HTR-8/SVneo (cell line): ENCODE measurements around the gene CERS1.
"Not testable (repeated sequence)": the region's sequence is repeated elsewhere in the genome, so short reads cannot be mapped to it uniquely, and the experiment has no call there.

ENCODE experiments used
- DNase-seq: peaks from one replicate; pipeline ENCODE4 v3.0.0; 2011; ENCODE audit warnings: low spot score, mixed read lengths; ENCODE audit not compliant: insufficient read length
- FAIRE-seq: peaks from 2 replicates; lab custom pipeline; 2011; peaks lifted over from hg19 to GRCh38; lab: Jason Lieb, UNC

Gene CERS1

GRCh38 chr19:18919900-18920214 lies 23.9 kb upstream of the CERS1 start:
- FAIRE-seq = no peak
- DNase-seq = no peak

- peak; percentile 100 for DNase-seq
- FAIRE-seq = peak; percentile 96
Observed at GRCh38 chr19:18919086-18919899, 23.3 kb upstream of the CERS1 start, which contains the start of the genes COPE and DDX49. Gene COPE, minus strand, starts transcription at chr19:18919387. Its CDS starts 39 bp downstream, at chr19:18919348. Gene DDX49, plus strand, starts transcription at chr19:18919715. Its CDS starts 27 bp downstream, at chr19:18919742.

GRCh38 chr19:18917593-18917992 lies 21.6 kb upstream of the CERS1 start:
- FAIRE-seq, DNase-seq: not testable (repeated sequence)

DNA sequence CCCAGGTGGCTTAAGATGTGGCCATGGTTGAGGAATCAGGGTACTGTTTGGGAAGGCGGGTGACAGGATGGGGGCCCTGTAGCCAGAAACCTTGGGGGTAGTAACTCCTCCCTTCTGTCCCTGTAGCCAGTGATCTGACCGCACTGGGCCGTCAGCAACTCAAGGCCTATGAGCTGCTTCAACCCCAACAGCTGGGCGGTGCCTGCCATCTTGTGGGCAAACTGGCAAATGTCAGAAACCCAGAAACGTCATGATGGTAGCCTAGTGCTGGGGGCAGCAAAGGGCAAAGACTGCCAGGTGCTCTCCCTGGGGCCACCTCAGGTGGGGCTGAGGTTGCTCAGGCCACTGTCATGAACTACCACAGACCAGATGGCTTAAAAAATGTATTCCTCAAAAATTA lies 19.7 kb upstream of the CERS1 start:
- DNase-seq (peak; percentile 65), FAIRE-seq (no peak)

DNA sequence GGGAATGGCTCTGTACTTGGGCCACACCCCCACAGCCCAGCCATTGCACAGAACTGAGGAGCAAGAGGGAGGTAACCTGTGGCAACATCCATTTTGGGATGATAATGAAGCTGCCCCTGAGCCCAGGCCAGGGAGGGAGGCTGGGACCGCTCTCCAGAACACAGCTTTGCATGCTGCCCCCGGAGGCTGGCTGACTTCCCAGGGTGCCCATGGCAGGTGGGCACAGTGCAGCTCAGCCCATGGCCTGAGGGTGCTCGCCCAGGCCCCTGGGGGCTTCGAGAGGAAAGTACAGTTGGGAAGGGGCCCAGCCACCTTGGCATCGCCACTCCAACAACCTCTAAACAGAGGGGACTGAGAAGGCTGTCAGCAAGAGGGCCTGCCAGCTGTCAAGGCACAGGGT lies 17.5 kb upstream of the CERS1 start:
- no peak for FAIRE-seq
- no peak for DNase-seq

DNA sequence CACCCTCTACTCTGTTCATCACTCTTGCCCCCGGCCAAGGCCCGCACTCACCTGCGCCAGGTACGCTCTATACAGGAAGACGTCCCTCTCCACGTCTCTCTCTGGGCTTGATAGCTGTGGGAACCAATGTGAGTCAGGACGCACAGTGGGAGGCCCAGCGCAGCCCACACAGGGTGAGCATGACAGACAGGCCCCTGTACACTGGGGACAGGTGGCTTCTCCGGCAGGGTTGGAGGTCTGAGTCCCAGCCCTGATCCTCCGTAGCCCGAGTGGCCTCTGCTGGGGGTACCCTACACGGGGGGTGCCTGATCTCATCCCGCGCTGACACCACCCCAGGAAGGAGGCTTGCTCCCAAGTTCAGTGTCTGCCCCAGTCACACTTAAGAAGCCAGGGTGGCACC lies 17.0 kb upstream of the CERS1 start:
- no peak for FAIRE-seq
- DNase-seq = no peak

DNA sequence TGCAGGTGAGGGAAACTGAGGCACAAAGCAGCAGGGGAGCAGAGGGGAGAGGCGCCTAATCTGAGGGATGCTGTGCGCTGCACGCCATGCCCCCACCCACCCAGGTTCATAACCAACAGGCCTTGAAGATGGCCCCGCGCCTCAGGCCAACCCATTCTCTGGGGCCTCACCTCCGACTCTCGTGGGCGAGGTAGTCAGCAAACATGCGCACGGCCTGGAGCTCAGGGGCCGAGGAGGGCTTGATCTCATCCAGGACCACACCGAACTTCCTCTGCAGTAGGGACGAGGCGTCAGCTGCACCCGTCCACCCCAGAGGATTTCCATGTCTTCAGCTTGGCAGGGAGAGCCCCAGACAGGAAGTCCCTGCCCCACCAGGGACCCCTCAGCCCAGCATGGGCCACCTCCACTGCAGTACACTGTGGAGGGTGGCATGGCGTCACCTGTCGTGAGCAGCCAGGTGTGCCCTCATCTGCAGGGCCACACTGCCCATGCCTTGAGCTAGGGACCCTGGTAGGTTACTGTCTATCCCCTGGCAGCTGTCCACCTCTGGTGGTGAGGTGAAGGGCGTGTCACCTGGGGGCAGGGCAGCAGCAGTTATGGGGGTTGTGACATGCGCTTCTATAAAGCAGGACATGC lies 15.0 kb upstream of the CERS1 start:
- FAIRE-seq (no peak), DNase-seq (no peak)

- FAIRE-seq (no peak), DNase-seq (no peak)
Observed at GRCh38 chr19:18910010-18910409, 14.1 kb upstream of the CERS1 start.

DNA sequence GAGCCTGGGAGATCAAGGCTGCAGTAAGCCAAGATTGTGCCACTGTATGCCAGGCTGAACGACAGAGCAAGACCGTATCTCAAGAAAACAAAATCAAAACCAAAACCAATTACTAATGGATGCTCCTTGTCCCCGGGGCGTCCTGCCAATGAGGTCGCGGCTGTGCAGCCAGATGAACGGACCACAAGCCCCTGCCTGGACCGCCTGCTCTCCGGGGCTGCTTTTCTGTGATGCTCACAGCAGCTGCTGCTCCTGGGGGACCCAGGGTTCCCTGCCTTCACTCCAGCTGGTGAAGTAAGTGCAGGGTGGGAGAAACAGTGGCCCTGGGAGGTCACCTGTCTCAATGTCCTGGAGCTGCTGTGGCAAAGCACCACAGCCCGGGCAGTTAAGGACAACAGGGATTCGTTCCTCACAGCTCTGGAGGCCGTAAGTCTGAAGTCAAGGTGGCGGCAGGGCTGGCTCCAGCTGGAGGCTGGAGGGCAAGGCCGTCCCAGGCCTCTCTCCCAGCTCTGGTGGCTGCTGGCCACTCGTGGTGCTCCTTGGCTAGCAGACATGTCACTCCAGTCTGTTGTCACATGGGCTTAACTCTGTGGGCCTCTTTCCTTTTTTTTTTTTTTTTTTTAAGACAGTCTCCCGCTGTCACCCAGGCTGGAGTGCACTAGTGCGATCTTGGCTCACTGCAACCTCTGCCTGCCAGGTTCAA lies 13.1 kb upstream of the CERS1 start:
- DNase-seq (no peak), FAIRE-seq (no peak)

DNA sequence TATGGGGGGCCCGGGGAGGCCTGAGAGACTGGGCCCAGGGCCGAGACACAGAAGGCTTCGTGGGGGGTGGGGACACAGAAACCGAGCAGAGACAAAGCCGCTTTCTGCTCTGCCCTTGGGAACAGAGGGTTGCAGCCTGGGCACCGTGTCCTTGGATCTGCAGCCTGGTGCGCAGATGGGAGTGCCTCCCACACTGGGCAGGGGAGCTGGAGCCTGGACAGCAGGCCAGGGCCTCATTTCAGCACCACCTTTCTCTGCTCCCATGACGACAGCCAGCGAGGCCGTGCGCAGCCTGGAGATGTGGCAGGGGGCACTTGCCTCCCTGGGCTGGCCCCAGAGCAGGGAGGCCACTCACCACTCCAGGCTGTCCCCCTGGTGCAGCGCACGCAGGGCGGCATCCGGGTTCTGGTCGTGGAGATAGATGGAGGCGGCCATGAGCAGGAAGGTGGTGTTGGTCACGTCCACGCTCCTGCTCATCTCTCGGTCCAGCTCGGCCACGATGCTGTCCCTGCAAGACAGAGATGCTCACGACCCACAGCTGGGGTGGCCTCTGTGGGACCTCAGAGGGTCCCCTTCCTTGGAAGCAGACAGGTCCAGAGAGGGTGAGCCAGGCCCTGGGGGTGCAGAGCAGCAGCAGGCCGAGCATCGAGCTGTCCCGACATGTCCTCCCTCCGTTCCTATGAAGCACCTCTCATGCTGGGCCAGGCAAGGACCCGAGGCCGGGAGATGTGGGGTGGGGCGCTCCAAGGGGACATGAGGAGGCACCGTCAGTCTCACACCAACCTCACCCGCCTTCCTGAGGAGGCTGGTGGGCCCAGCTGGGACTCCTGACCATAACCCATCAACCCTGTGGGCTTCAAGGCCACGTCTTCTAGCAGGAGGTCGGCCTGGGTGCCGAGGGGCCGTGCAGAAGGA lies 10.9 kb upstream of the CERS1 start:
- FAIRE-seq = no peak
- no peak for DNase-seq

DNA sequence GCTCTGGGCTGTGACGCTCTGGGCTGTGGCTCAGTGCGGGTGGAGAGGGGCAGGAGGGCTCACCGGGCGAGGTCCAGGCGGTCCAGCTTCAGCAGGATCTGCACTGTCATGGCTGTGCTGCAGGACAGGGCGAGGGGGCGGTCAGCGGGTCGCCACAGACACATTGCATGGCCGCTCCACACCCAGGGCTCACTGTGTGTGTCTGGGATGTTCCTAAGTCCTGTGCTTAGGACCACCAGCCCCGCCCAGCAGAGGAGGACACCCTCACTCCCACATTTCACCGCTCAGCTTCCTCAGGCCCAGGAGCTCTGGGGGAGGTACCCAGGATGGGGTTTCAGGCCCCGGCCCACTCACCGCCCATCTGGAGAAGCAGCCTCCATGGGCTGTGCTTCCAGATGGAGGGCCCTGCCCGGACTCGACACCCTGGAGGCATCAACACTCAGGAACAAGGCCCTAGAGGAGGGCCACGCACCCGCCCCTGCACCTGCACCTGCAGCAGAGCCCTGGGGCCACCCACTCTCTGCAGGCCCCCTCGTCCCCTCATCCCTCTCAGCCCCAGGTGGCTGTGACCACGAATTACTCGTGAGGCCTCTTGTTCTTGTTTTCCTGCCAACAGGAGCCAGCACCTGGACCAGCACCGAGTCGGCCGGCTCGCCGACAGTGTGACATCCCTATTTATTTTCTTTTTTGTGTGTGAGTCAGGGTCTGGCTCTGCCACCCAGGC lies 9.7 kb upstream of the CERS1 start:
- DNase-seq = no peak
- no peak for FAIRE-seq

DNA sequence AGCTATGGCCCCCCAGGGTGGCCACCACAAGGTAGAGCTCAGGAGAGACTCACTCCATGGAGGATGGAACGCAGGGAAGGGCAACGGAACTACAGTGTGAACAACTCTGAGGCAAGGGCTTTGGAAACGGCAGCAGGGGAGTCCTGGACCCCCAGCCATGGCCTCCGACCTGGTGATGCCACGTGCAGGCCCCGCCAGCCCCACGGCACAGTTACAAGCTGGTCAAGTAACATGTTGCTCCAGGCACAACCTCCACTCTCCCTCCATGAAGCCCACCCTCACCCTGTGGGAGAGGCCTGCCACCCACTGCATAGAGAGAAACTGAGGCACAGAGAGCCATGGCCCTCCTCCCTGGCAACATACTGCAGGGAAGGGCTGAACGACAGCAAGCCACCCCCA lies 9.1 kb upstream of the CERS1 start:
- FAIRE-seq = no peak
- no peak for DNase-seq

DNA sequence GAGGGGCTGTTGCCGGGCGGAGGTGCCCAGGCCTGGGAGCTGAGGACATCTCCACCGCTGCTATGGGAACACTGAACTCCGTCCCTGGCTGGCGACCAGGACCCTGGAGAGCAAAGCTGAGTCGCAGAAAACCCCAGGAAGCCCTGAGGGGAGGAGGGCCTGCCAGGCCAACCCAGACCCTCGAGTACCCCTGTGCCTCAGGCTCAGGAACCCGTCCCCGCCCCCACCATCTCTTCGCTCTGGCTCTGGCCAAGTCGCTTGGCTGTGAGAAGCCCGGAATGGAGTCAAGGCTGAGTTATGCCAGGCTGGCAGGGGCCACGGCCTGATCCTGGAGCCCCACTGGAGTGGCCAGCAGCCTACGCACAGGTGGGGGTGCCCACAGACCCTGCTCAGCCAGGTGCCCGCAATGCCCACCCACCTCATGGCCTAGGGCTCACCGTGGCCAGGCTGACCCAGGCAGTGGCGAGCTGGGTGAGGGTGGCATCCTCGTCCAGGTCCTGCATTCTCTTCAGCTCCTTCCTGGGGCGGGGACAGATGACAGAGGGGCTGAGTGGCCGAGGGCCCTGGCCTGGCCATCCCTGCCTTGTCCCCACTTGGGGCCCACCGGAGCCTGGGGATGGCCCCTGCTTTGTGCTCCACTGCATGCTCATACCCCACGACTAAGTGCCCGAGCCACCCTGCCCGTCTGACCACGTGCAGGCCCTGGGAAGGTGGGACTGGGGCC lies 8.5 kb upstream of the CERS1 start:
- no peak for DNase-seq
- FAIRE-seq = no peak

DNA sequence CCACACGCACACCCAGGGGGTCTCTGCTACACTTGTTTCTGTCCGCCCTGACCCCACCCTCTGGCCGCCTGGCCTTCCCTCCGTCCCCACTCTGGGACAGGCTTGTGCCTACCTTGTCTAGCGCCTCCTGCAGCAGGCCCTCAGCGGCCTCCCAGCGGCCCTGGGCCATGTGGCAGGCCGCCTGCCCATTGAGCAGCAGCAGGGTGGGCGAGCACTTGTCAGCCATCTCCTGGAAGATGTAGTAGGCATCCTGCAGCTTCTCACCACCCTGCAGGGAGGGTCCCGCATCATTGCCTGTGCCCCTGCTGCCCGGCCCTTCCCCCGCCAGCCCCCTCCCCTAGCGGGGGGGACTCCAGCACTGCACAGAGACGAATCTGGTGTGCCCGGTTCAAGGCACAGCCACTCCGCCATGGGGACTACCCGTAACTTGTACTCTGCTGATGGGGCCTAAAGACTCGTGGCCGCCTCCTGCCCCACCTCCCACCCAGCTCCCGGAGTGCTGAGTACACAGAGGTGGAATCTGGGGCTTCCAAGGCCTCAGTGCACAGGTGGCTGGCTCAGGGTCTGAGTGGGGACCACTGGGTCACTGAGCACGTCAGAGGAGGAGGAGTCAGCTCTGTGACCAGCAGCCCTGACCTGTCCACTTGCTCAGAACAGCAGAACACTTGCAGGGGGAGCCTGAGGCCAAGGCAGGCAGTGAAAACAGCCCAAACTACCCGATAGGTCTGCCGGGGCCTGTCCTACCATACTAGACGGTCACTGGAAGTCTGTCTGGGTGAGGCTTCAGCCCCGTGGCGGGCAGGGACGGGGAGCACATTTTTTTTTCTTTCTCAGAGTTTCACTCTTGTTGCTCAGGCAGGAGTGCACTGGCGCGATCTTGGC lies 7.4 kb upstream of the CERS1 start:
- DNase-seq = no peak
- FAIRE-seq = no peak

DNA sequence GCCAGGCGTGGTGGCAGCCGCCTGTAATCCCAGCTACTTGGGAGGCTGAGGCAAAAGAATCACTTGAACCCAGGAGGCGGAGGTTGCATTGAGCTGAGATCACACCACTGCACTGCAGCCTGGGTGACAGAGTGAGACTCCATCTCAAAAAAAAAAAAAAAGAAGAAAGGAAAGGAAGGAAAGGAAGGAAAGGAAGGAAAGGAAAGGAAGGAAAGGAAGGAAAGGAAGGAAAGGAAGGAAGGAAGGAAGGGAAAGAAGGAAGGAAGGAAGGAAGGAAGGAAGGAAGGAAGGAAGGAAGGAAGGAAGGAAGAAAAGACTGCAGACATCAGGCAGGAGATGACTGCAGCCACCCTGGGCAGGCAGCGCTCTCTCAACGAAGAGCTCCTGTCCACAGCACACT lies 6.6 kb upstream of the CERS1 start:
- DNase-seq, FAIRE-seq: not testable (repeated sequence)

DNA sequence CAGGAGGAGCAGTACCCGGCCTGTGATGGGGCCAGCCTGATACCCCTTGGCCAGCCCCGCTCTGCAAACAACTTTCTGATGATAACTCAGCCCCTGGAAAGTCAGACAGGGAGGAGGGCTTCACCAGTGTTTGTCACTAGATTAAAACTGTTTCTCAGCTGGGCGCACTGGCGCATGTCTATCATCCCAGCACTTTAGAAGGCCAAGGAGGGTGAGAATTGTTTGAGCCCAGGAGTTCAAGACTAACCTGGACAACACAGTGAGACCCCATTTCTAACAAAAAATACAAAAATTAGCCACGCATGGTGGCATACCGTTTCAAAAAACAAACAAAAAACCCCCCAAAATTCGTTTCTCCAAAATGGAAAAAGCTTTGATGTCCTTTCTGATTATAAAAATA lies 5.5 kb upstream of the CERS1 start:
- no peak for FAIRE-seq
- DNase-seq = no peak

DNA sequence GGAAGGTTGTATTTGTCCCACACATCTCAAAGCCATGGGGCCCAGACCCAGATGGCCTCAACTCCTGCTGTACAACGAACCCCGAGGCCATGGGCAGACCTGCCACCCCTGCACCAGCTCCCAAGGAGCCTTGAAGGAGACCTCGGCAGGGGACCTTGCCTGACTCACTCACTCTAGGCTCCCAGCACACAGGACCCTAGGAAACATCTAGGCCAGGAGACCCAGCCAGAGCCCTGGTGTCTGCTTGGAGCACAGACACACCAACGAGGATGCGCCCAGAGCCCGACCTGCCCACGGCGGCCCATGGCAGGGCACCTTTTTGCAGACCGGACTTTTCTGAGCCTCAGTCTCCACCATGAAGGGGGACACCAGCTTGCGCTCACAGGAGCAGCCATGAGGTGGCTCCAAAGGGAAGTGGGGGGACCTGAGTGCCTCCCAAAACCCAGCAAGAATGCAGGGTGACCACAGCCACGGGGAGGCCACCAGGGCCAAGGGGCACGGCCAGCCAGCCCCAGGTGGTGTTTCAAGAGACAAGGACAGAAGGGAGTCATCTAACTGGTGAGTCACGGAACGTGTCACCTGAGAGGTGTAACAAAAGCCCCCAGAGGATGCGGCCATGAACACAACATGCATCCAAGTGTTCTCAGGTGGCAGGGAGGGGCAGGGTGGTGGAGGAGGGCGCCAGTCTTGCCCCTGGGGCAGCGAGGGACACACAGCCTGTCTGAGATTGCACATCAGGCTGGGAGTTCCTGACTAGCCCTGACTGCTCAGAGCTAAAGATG lies 4.9 kb upstream of the CERS1 start:
- DNase-seq (no peak), FAIRE-seq (no peak)
